Measurements from ENCODE around the gene GET3. TPM values are rescaled to one million over a fixed set of nuclear protein-coding genes. Genes with fewer than 3 reads are reported as not detected.
A peak's percentile ranks its signal among the peaks of the same experiment; 100 is the strongest.

The GET3 gene
- total and polyA plus RNA-seq, 2 of the 13 experiments (the other 11 are each of a cell fraction or from before 2014, with no cell fraction given) = 57.7 to 59.4 TPM

- peak; percentile 77; the same call in 1 of the 2 replicates for TF ChIP-seq ZNF556 (CRISPR knock-in tag; IDR thresholded peaks at IDR 0.05; ENCODE audit: borderline replicate concordance)
- no peak for TF ChIP-seq TP53 (CRISPR knock-in tag; conservative IDR thresholded peaks at IDR 0.05)
- 0 out of 2 replicates have a peak, but pooled peaks have one; percentile 46 for TF ChIP-seq KAT7 (CRISPR knock-in tag; IDR thresholded peaks at IDR 0.05; ENCODE audit: borderline replicate concordance)
- TF ChIP-seq TFDP1 (CRISPR knock-in tag; IDR thresholded peaks at IDR 0.05; ENCODE audit: borderline replicate concordance) = peak; percentile 95
- TF ChIP-seq SP5 (CRISPR knock-in tag; IDR thresholded peaks at IDR 0.05; ENCODE audit: borderline replicate concordance, low read depth) = no peak; the same call in 1 of the 2 replicates
- no peak for TF ChIP-seq EED (CRISPR knock-in tag; IDR thresholded peaks at IDR 0.05)
- TF ChIP-seq ZSCAN30 (CRISPR knock-in tag; IDR thresholded peaks at IDR 0.05) = no peak
- no peak; the same call in 1 of the 2 replicates for TF ChIP-seq ZNF605 (CRISPR knock-in tag; IDR thresholded peaks at IDR 0.05)
- no peak for TF ChIP-seq MAFK (conservative IDR thresholded peaks at IDR 0.05 in 1 of 2, IDR thresholded peaks at IDR 0.05 in 1 of 2; ENCODE audit: low read length in 2 of 2)
- no peak; the same call in 1 of the 2 replicates for TF ChIP-seq NCOA2 (CRISPR knock-in tag; IDR thresholded peaks at IDR 0.05)
- peak; percentile 81; the same call in 1 of the 2 replicates for TF ChIP-seq ZNF740 (CRISPR knock-in tag; IDR thresholded peaks at IDR 0.05)
- 0 out of 2 replicates have a peak, but pooled peaks have one; percentile 48 for TF ChIP-seq BORCS8-MEF2B (CRISPR knock-in tag; IDR thresholded peaks at IDR 0.05)
- TF ChIP-seq ZFP62 (CRISPR knock-in tag; IDR thresholded peaks at IDR 0.05) = no peak
- no peak for TF ChIP-seq SMAD3 (CRISPR knock-in tag; IDR thresholded peaks at IDR 0.05)
- TF ChIP-seq DRAP1 (CRISPR knock-in tag; IDR thresholded peaks at IDR 0.05) = peak; percentile 8; the same call in 1 of the 2 replicates
- TF ChIP-seq ZNF841 (CRISPR knock-in tag; IDR thresholded peaks at IDR 0.05; ENCODE audit: borderline replicate concordance) = no peak
- TF ChIP-seq PHF8 (CRISPR knock-in tag; IDR thresholded peaks at IDR 0.05) = peak; percentile 79
- no peak for TF ChIP-seq ZNF776 (CRISPR knock-in tag; IDR thresholded peaks at IDR 0.05)
- TF ChIP-seq CEBPZ (IDR thresholded peaks at IDR 0.05; ENCODE audit: low read length) = no peak; the same call in none of the 2 replicates
- peak; percentile 90 for TF ChIP-seq RFX5 (IDR thresholded peaks at IDR 0.05; ENCODE audit: low read depth, low read length)
- no peak; the same call in 1 of the 2 replicates for TF ChIP-seq MIER3 (CRISPR knock-in tag; IDR thresholded peaks at IDR 0.05; ENCODE audit: borderline replicate concordance)
- TF ChIP-seq ZNF615 (CRISPR knock-in tag; IDR thresholded peaks at IDR 0.05; ENCODE audit: borderline replicate concordance) = no peak
- 0 out of 2 replicates have a peak, but pooled peaks have one; percentile 62 for TF ChIP-seq NFRKB (IDR thresholded peaks at IDR 0.05)
- no peak for TF ChIP-seq ZNF354B (CRISPR knock-in tag; IDR thresholded peaks at IDR 0.05)
- TF ChIP-seq ZNF83 (CRISPR knock-in tag; IDR thresholded peaks at IDR 0.05; ENCODE audit: borderline replicate concordance) = no peak
- TF ChIP-seq ZNF235 (CRISPR knock-in tag; IDR thresholded peaks at IDR 0.05; ENCODE audit: borderline replicate concordance) = no peak
Measured at GRCh38 chr19:12736995-12737834, at the start of gene GET3 (continued).

Measured in HepG2 (cell line).